HEK293 (cell line): ENCODE results near the gene BMF.

Source experiments
- GLIS2 ChIP-seq: fragments of 450-650 bp; formaldehyde crosslinking; IDR thresholded peaks from 2 replicates; pipeline ENCODE4 v1.5.1; 2016; ENCODE audit warnings: missing biosample characterization, missing genetic modification characterization
- HOXD13 ChIP-seq: sonication (generic); formaldehyde crosslinking; IDR thresholded peaks from 2 replicates; pipeline ENCODE4 v1.8.0; 2022; ENCODE audit warnings: missing genetic modification reagents, borderline replicate concordance
- KLF7 ChIP-seq: fragments of 450-650 bp; formaldehyde crosslinking; IDR thresholded peaks from 2 replicates; pipeline ENCODE4 v1.5.1; 2016; ENCODE audit warnings: missing biosample characterization, missing genetic modification characterization, borderline replicate concordance
- KLF8 ChIP-seq: fragments of 450-650 bp; formaldehyde crosslinking; IDR thresholded peaks from 2 replicates; pipeline ENCODE4 v1.5.1; 2016; ENCODE audit warnings: missing biosample characterization, missing genetic modification characterization
- SALL2 ChIP-seq: fragments of 450-650 bp; formaldehyde crosslinking; IDR thresholded peaks from 2 replicates; pipeline ENCODE4 v1.5.0; 2017; ENCODE audit warnings: missing biosample characterization, mild to moderate bottlenecking, missing genetic modification characterization, borderline replicate concordance
- SP3 ChIP-seq: fragments of 450-650 bp; formaldehyde crosslinking; IDR thresholded peaks from 2 replicates; pipeline ENCODE4 v1.5.1; 2016; ENCODE audit warnings: missing biosample characterization, missing genetic modification characterization
- WT1 ChIP-seq: fragments of 450-650 bp; formaldehyde crosslinking; IDR thresholded peaks from 2 replicates; pipeline ENCODE4 v1.5.1; 2016; ENCODE audit warnings: missing biosample characterization, missing genetic modification characterization
- ZNF114 ChIP-seq: fragments of 450-650 bp; formaldehyde crosslinking; IDR thresholded peaks from 2 replicates; pipeline ENCODE4 v1.5.0; 2017; ENCODE audit warnings: missing biosample characterization, missing genetic modification characterization
- ZNF184 ChIP-seq: fragments of 450-650 bp; IDR thresholded peaks from 2 replicates; pipeline ENCODE4 v1.5.1; 2018; ENCODE audit warnings: missing biosample characterization, mild to moderate bottlenecking, missing genetic modification characterization
- ZNF19 ChIP-seq: fragments of 450-650 bp; formaldehyde crosslinking; IDR thresholded peaks from 2 replicates; pipeline ENCODE4; 2016; ENCODE audit warnings: missing biosample characterization, missing genetic modification characterization, low read depth
- ZNF223 ChIP-seq: fragments of 450-650 bp; formaldehyde crosslinking; IDR thresholded peaks from 2 replicates; pipeline ENCODE4 v1.5.1; 2016; ENCODE audit warnings: missing biosample characterization, missing genetic modification characterization
- ZNF23 ChIP-seq: fragments of 450-650 bp; formaldehyde crosslinking; IDR thresholded peaks from 2 replicates; pipeline ENCODE4 v1.5.1; 2016; ENCODE audit warnings: missing biosample characterization, missing genetic modification characterization, borderline replicate concordance
- ZNF248 ChIP-seq: fragments of 450-650 bp; formaldehyde crosslinking; IDR thresholded peaks from 2 replicates; pipeline ENCODE4 v1.5.1; 2017; ENCODE audit warnings: missing biosample characterization, missing genetic modification characterization
- ZNF274 ChIP-seq, 2 experiments: fragments of 200-500 bp in 1 of 2; fragments of 450-650 bp in 1 of 2; sonication (Bioruptor generic) in 1 of 2; formaldehyde crosslinking in 1 of 2; IDR thresholded peaks; 2 replicates each; pipeline versions ENCODE4 v1.5.1 to v1.6.1; 2014 to 2016; ENCODE audit warnings: borderline replicate concordance in 1 of 2, inconsistent platforms in 1 of 2, low read length in 1 of 2, missing biosample characterization in 1 of 2, missing genetic modification characterization in 1 of 2
- ZNF335 ChIP-seq: fragments of 450-650 bp; formaldehyde crosslinking; conservative IDR thresholded peaks from 2 replicates; pipeline ENCODE4 v1.5.1; 2016; ENCODE audit warnings: missing biosample characterization, missing genetic modification characterization
- ZNF341 ChIP-seq: fragments of 450-650 bp; formaldehyde crosslinking; IDR thresholded peaks from 2 replicates; pipeline ENCODE4; 2016; ENCODE audit warnings: low read depth, missing biosample characterization, missing genetic modification characterization
- ZNF366 ChIP-seq: fragments of 450-650 bp; formaldehyde crosslinking; conservative IDR thresholded peaks from 2 replicates; pipeline ENCODE4 v1.5.1; 2016; ENCODE audit warnings: missing biosample characterization, missing genetic modification characterization
- ZNF416 ChIP-seq: fragments of 450-650 bp; formaldehyde crosslinking; IDR thresholded peaks from 2 replicates; pipeline ENCODE4 v1.5.1; 2016; ENCODE audit warnings: missing biosample characterization, missing genetic modification characterization
- ZNF433 ChIP-seq: fragments of 450-650 bp; formaldehyde crosslinking; IDR thresholded peaks from 2 replicates; pipeline ENCODE4 v1.5.1; 2016; ENCODE audit warnings: missing biosample characterization, missing genetic modification characterization, low read depth
- ZNF585B ChIP-seq: fragments of 450-650 bp; formaldehyde crosslinking; IDR thresholded peaks from 2 replicates; pipeline ENCODE4 v1.5.1; 2016; ENCODE audit warnings: missing biosample characterization, missing genetic modification characterization
- ZNF610 ChIP-seq: fragments of 450-650 bp; formaldehyde crosslinking; IDR thresholded peaks from 2 replicates; pipeline ENCODE4 v1.5.1; 2016; ENCODE audit warnings: missing biosample characterization, missing genetic modification characterization, borderline replicate concordance
- ZNF623 ChIP-seq: fragments of 450-650 bp; formaldehyde crosslinking; IDR thresholded peaks from 2 replicates; pipeline ENCODE4 v1.5.1; 2016; ENCODE audit warnings: missing biosample characterization, missing genetic modification characterization
- ZNF624 ChIP-seq: fragments of 450-650 bp; formaldehyde crosslinking; IDR thresholded peaks from 2 replicates; pipeline ENCODE4 v1.5.1; 2017; ENCODE audit warnings: missing biosample characterization, missing genetic modification characterization
- ZSCAN30 ChIP-seq: fragments of 450-650 bp; IDR thresholded peaks from 2 replicates; pipeline ENCODE4 v1.5.1; 2018; ENCODE audit warnings: missing biosample characterization, mild to moderate bottlenecking, missing genetic modification characterization, moderate library complexity
- TF ChIP-seq, protein P1 (sequence below): fragments of 450-650 bp; formaldehyde crosslinking; IDR thresholded peaks from 2 replicates; pipeline ENCODE4 v1.5.1; 2017; ENCODE audit warnings: missing biosample characterization, mild to moderate bottlenecking, missing genetic modification characterization, moderate library complexity
- TF ChIP-seq, protein P2 (sequence below): fragments of 450-650 bp; formaldehyde crosslinking; IDR thresholded peaks from 2 replicates; pipeline ENCODE4 v1.5.1; 2016; ENCODE audit warnings: missing biosample characterization, missing genetic modification characterization
- TF ChIP-seq, protein P3 (sequence below): fragments of 450-650 bp; formaldehyde crosslinking; IDR thresholded peaks from 2 replicates; pipeline ENCODE4 v1.5.1; 2017; ENCODE audit warnings: missing biosample characterization, missing genetic modification characterization
- TF ChIP-seq, protein P4 (sequence below): fragments of 450-650 bp; formaldehyde crosslinking; IDR thresholded peaks from 2 replicates; pipeline ENCODE4 v1.5.1; 2016; ENCODE audit warnings: missing biosample characterization, missing genetic modification characterization
- TF ChIP-seq, protein P5 (sequence below): fragments of 450-650 bp; formaldehyde crosslinking; IDR thresholded peaks from 2 replicates; pipeline ENCODE4 v1.5.1; 2016; ENCODE audit warnings: missing biosample characterization, missing genetic modification characterization

Gene BMF

DNA sequence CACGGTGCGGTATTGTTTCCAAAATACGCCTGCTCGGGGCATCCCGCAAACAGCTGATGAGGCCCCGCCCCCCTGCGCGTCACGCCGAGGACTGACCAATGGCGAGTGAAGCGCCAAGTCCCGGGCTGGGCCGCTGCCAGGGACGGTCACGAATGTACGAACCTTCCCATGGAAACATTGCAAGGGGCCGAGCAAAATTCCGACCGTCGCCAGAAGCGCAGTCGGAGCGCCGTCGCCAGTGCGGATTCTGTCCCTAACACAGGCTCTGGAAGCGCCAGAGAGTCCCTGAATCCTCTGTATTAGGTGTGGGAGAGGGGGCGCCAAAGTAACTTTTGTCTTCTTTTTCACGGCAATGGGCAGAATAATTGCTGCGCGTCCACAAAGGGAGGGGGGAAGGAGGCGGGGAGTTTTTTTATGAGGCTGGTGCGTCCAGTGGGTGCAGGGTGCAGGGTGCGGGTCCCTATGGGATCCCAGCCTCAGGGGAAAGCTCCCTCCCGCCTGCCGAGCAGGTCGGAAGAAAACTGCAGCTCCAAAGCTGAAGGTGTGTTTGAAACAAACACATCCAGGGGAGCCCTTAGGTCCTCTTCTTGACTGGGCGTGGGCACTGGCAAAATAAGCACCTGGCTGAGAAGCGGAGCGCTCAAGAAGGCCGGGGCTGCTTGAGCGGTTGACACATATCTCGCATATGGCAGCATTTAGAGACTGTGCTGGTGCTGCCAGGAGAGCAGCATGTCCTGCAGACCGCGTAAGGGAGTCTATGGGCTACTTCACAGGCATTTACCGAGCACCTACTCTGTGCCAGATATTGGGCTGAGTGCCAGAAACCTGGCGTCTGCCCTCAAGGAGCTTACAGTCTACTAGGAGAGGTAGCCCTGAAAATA lies at the start of gene BMF (continued):
- TF ChIP-seq, protein P1, sequence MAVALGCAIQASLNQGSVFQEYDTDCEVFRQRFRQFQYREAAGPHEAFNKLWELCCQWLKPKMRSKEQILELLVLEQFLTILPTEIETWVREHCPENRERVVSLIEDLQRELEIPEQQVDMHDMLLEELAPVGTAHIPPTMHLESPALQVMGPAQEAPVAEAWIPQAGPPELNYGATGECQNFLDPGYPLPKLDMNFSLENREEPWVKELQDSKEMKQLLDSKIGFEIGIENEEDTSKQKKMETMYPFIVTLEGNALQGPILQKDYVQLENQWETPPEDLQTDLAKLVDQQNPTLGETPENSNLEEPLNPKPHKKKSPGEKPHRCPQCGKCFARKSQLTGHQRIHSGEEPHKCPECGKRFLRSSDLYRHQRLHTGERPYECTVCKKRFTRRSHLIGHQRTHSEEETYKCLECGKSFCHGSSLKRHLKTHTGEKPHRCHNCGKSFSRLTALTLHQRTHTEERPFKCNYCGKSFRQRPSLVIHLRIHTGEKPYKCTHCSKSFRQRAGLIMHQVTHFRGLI (tag by site-specific recombination): no peak
- TF ChIP-seq HOXD13 (CRISPR knock-in tag) (peak; percentile 46), ZNF433 (no peak), SALL2 (tag by site-specific recombination) (no peak), ZNF114 (tag by site-specific recombination) (no peak), ZSCAN30 (no peak; the same call in 1 of the 2 replicates), WT1 (tag by site-specific recombination) (no peak), GLIS2 (tag by site-specific recombination) (0 out of 2 replicates have a peak, but pooled peaks have one; percentile 13), ZNF184 (tag by site-specific recombination) (0 out of 2 replicates have a peak, but pooled peaks have one; percentile 24), ZNF610 (no peak), ZNF623 (no peak), ZNF585B (tag by site-specific recombination) (no peak), ZNF366 (tag by site-specific recombination) (peak; percentile 97), KLF7 (tag by site-specific recombination) (no peak), ZNF335 (tag by site-specific recombination) (peak; percentile 66), ZNF23 (tag by site-specific recombination) (no peak), KLF8 (tag by site-specific recombination) (peak; percentile 59; the same call in 1 of the 2 replicates), ZNF19 (tag by site-specific recombination) (no peak), SP3 (peak; percentile 54), ZNF248 (tag by site-specific recombination) (no peak), ZNF416 (tag by site-specific recombination) (no peak), ZNF341 (tag by site-specific recombination) (peak; percentile 52), ZNF274 (IDR thresholded peaks at IDR 0.05; ENCODE audit: low read length) (no peak), ZNF274 (tag by site-specific recombination; IDR thresholded peaks at IDR 0.05; ENCODE audit: borderline replicate concordance) (no peak), ZNF624 (tag by site-specific recombination) (no peak), ZNF223 (tag by site-specific recombination) (no peak)
- TF ChIP-seq, protein P2, sequence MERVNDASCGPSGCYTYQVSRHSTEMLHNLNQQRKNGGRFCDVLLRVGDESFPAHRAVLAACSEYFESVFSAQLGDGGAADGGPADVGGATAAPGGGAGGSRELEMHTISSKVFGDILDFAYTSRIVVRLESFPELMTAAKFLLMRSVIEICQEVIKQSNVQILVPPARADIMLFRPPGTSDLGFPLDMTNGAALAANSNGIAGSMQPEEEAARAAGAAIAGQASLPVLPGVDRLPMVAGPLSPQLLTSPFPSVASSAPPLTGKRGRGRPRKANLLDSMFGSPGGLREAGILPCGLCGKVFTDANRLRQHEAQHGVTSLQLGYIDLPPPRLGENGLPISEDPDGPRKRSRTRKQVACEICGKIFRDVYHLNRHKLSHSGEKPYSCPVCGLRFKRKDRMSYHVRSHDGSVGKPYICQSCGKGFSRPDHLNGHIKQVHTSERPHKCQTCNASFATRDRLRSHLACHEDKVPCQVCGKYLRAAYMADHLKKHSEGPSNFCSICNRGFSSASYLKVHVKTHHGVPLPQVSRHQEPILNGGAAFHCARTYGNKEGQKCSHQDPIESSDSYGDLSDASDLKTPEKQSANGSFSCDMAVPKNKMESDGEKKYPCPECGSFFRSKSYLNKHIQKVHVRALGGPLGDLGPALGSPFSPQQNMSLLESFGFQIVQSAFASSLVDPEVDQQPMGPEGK (tag by site-specific recombination): peak; percentile 87
- TF ChIP-seq, protein P3, sequence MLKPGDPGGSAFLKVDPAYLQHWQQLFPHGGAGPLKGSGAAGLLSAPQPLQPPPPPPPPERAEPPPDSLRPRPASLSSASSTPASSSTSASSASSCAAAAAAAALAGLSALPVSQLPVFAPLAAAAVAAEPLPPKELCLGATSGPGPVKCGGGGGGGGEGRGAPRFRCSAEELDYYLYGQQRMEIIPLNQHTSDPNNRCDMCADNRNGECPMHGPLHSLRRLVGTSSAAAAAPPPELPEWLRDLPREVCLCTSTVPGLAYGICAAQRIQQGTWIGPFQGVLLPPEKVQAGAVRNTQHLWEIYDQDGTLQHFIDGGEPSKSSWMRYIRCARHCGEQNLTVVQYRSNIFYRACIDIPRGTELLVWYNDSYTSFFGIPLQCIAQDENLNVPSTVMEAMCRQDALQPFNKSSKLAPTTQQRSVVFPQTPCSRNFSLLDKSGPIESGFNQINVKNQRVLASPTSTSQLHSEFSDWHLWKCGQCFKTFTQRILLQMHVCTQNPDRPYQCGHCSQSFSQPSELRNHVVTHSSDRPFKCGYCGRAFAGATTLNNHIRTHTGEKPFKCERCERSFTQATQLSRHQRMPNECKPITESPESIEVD (tag by site-specific recombination): peak; percentile 86
- TF ChIP-seq, protein P4, sequence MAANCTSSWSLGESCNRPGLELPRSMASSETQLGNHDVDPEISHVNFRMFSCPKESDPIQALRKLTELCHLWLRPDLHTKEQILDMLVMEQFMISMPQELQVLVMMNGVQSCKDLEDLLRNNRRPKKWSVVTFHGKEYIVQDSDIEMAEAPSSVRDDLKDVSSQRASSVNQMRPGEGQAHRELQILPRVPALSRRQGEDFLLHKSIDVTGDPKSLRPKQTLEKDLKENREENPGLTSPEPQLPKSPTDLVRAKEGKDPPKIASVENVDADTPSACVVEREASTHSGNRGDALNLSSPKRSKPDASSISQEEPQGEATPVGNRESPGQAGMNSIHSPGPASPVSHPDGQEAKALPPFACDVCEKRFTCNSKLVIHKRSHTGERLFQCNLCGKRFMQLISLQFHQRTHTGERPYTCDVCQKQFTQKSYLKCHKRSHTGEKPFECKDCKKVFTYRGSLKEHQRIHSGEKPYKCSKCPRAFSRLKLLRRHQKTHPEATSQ (tag by site-specific recombination): no peak
- TF ChIP-seq, protein P5, sequence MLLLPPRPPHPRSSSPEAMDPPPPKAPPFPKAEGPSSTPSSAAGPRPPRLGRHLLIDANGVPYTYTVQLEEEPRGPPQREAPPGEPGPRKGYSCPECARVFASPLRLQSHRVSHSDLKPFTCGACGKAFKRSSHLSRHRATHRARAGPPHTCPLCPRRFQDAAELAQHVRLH (tag by site-specific recombination): 0 out of 2 replicates have a peak, but pooled peaks have one; percentile 58
